ACHN (cell line): Measurements from ENCODE around the gene CCDC106.

Source experiments
- DNase-seq: peaks from one replicate; pipeline ENCODE4 v3.0.0-alpha.2; 2015
- in situ Hi-C: cut with HindIII; loops from 2 replicates; pipeline ENCODE4 v1.10.0; 2017; ENCODE audit warnings: low sequenced_read_pairs, low pct_ligation_motif_present, low pct_unique_long_range_greater_than_20kb

Gene CCDC106

DNA sequence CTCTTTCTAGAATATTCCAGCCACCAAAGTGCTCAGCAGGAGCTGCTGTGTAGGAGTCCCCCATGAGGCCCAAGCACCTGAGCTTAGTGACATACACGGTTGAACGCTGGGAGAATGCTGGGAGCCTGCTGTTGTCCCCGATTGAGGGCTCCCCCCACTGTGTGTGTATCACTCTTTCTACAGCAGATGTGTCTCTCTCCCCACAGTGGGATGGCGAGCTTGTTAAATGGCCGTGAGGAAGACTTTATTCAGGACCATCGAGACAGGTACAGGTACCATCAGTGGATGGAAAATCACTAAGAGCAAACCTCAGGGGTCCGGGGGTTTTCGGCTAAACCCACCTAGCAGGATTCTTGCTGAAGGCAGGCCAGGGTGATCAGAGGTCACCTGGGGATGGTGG lies 49.7 kb downstream of the CCDC106 start:
- DNase-seq = no peak
- in situ Hi-C loops = no loop called here

DNA sequence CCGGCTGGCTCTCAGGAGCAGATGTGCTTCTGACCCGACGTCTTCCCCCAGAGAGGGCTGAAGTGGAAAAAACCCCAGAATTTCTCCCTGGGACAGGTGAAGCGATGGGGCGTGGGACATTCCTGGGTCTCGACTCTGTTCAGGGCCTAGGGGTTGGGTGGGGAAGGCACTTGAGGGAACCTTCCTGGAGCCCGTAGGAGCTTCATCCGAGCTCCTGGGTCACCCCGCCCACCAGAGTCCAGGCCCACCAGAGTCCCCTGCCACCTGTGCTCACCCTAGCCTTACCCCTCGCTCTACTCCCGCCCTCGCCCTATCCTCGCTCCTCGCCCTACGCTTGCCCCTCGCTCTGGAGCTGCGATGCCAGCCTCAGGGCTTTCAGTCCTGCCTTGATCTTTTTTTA lies 50.2 kb downstream of the CCDC106 start:
- in situ Hi-C loops = no loop called here
- DNase-seq = no peak

DNA sequence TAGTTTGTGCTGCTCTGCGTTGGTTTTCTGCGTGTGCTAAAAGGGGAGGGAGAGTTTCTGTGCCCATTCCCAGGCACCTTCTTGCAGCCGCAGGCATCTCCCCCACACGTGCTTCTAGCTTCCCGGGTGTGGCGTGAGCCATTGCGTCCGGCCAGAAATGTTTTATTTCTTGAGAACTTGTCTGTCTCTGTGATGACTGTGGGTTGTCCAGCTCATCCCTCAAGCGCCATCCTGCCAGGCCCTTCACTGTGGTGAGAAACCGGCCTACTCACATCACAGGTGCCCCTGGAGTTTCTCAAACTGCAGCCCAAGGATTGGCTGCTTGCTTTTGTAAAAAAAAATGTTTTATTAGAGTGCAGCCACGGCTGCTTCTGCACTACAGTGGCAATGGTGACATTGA lies 51.2 kb downstream of the CCDC106 start:
- DNase-seq = no peak
- in situ Hi-C loops = no loop called here

DNA sequence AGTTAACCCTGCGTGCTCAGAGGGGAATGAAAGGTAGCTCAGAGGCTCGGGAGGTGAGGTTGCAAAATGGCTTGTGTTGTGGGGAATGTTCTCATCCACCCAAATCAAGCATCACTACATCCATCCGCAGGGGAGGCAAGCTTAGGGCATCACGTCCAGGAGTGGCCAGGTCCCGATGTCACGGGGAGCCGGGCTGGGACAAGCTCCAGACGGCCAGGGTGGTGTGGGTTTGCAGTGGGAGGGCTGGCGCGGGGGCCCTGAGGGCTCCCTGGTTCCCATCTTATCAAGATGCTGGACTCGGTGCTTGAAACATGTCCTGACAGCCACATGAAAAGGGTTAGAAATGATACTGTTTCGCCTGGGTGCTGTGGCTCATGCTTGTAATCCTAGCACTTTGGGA lies 52.8 kb downstream of the CCDC106 start:
- no peak for DNase-seq
- in situ Hi-C loops = no loop called here

DNA sequence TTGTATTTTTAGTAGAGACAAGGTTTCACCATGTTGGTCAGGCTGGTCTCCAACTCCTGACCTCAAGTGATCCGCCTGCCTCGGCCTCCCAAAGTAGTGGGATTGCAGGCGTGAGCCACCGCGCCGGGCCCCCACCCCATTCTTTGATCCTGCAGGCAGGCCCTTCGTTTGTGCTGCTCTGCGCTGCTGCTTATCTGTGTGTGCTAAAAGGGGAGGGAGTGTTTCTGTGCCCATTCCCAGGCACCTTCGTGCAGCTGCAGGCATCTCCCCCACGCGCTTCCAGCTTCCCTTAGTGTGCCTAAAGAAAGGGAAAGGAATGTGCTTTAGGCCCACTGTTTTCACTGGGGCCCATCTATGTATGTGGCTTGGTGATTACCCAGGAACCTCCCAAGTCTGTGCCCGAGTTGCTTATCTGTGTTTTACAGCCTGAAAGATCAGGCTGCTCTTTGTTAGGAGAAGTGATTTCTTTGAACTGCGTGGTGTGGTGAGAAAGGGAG lies 54.2 kb downstream of the CCDC106 start:
- DNase-seq = no peak
- in situ Hi-C loops = no loop called here
